Large intestine (tissue), 3 donors: ENCODE results near the gene TSTD1. TPM values are rescaled to one million over a fixed set of nuclear protein-coding genes. Genes with fewer than 3 reads are reported as not detected.
"Not testable (repeated sequence)": the region's sequence is repeated elsewhere in the genome, so short reads cannot be mapped to it uniquely, and the experiment has no call there.

Source experiments
- DNase-seq, 2 donors: peaks; one replicate each; pipeline versions ENCODE4 v3.0.0 to v3.0.0-alpha.2; 2013
- H3K27ac ChIP-seq: one replicate; pipeline ENCODE4 v1.5.1; 2013; ENCODE audit warnings: low read length
- H3K27me3 ChIP-seq: 2 replicates; pipeline ENCODE4 v1.6.1; 2013; ENCODE audit warnings: low read length; ENCODE audit not compliant: control insufficient read depth, insufficient read depth
- H3K36me3 ChIP-seq: 2 replicates; pipeline ENCODE4 v1.6.1; 2013; ENCODE audit warnings: low read length; ENCODE audit not compliant: control insufficient read depth, insufficient read depth
- H3K4me1 ChIP-seq: one replicate; pipeline ENCODE4 v1.6.1; 2013; ENCODE audit warnings: low read length; ENCODE audit not compliant: control insufficient read depth, insufficient read depth
- H3K4me3 ChIP-seq: one replicate; pipeline ENCODE4 v1.5.1; 2013; ENCODE audit warnings: low read length
- H3K9me3 ChIP-seq: one replicate; pipeline ENCODE4 v1.6.1; 2013; ENCODE audit warnings: mild to moderate bottlenecking, low read depth, low read length, moderate library complexity; ENCODE audit not compliant: control insufficient read depth
- WGBS: methylation state at CpG from one replicate; pipeline ENCODE4 v1.1.5; 2013; ENCODE audit warnings: low lambda C conversion rate; ENCODE audit not compliant: insufficient coverage; 5-methylcytosine and 5-hydroxymethylcytosine counted together
- polyA plus RNA-seq: library from polyadenylated mRNA; unstranded; fragments of 120-200 nt; gene quantifications from one replicate; pipeline ENCODE4 v1.2.1, GENCODE V29; 2013

Gene TSTD1
- polyA plus RNA-seq, 1 donor = 60.9 TPM

DNA sequence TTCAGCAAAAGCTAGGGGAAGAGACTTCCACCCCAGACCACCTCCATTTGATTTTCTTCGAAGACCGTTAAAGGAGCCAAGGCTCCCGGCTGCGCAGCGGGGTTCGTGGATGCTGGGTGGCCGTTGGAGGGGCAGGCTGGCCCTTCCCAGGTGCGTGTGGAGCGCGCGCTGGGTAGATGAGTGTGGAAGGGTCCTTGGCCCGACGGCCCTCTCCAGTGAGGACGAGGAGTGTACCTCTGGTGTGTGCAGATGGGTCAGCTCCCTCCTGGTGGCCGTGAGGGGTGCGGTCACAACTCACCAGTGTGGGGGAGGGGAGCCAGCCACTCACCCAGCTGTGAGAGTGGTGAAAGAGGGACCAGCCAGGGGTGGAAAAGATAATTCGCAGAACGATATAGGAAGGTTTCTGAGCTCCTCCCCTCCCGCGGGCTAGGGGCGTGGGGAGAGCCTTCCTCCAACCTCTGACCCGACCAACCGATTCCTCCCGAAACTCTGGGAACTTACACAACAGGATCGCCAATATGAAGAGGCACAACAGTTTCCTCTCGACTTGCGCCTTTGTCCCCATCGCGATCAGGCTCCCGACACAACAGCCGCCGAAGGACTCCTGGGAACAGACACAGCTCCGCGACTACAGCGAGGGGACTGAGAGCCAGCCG, 18.1 kb downstream of the TSTD1 start, which contains the start of gene F11R:
Gene F11R, minus strand, starts transcription at position 644 of the 656 bp plus-strand sequence. Its CDS starts 79 bp downstream, at position 565.
- DNase-seq = peak in 1 of 2 donors; percentile 62

DNA sequence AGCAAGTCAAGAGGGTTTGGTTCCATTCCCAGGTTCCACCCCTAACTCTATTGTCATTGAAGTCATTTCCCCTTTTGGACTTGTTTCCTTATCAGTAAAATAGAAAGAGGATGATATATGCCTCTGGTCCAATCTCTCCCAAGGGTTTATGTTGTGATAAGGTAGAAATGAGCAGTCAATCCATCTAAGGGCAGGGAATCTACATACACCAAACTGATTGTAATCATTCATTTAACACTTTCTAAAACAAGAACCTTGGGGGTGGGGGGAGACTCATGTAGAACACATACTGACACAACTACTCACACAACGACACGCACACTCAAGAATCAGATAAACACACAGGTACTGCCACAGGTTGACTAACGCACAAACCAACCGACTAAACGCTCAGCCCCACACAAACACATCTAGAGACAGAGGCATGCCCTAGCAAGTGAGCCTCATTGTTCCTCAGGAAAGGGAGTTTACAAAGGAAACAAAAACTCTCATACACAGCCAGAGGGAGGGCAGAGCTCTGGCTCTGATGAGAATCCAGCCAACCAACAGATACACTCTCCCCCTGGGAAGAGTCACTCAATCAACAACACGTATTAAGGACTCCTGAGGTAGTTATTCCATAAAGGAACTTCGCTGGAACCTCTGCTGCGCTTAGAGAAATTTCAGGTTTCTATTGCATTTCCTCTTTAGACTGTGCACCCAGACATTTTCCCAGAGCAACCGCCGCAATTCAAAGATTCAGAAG, 18.8 kb downstream of the TSTD1 start:
- H3K4me3 ChIP-seq = peak overlapping the region; percentile 70
- H3K9me3 ChIP-seq = no peaks in the 10 kb centered on the region
- H3K27ac ChIP-seq = peak overlapping the region; percentile 98
- WGBS = no CpG with 5 or more reads among the region's 10 CpGs
- peak; percentile 22 to 69 for DNase-seq
- H3K27me3 ChIP-seq = no peaks in the 10 kb centered on the region
- no peaks in the 10 kb centered on the region for H3K36me3 ChIP-seq
- H3K4me1 ChIP-seq = peaks cover 31% of the 10 kb centered on the region

More for the DNA sequence above, 18.1 kb downstream of the TSTD1 start, which contains the start of gene F11R:
- Histone ChIP-seq H3K27me3 (no peaks in the 10 kb centered on the region), H3K27ac (peak within 1 kb of the TSS; percentile 98), H3K36me3 (no peaks in the 10 kb centered on the region), H3K4me1 (peaks cover 28% of the 10 kb centered on the region), H3K9me3 (no peaks in the 10 kb centered on the region), H3K4me3 (peak within 1 kb of the TSS; percentile 70)
- WGBS = no CpG with 5 or more reads among the region's 36 CpGs

DNA sequence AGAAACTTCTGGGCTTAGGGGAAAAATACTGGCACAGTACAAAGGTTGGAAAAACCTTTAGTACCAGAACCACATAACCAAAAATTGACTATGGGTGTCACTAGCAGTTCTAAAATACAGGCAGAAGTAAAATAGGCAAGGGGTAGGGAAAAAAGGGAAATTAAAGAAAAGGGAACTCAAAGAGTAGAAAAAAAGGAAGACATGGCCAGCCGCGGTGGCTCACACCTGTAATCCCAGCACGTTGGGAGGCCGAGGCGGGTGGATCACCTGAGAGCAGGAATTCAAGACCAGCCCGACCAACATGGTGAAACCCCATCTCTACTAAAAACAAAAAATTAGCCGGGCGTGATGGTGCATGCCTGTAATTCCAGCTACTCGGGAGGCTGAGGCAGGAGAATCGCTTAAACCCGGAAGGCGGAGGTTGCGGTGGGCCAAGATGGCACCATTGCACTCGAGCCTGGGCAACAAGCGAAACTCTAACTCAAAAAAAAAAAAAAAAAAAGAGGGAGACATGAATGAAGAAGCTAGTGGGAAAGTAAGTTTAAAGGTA, 19.6 kb downstream of the TSTD1 start:
- not testable (repeated sequence) for DNase-seq, H3K9me3 ChIP-seq, H3K27me3 ChIP-seq, H3K36me3 ChIP-seq
- WGBS = 95% methylated on average over 8 of the region's 15 CpGs
- Histone ChIP-seq H3K4me1 (peaks cover 36% of the 10 kb centered on the region), H3K4me3 (peak overlapping the region; percentile 70), H3K27ac (peak overlapping the region; percentile 98)

DNA sequence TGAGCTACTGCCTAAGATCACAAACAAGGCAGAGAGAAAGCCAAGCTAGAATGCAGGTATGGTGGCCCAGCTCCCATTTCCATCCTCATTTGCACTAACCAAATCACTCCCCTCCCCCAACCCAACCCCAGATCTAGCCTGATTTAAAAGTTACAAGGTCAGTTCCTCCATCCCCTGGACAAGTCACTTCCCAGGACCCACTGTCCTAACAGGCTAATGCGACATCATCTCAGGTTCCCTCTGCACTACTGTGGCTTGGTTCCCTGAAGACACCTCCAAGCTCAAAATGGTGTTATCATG, 20.2 kb downstream of the TSTD1 start:
- Histone ChIP-seq H3K4me3 (peak overlapping the region; percentile 70), H3K4me1 (peaks cover 37% of the 10 kb centered on the region), H3K36me3 (no peaks in the 10 kb centered on the region), H3K27ac (peak overlapping the region; percentile 98), H3K9me3 (no peaks in the 10 kb centered on the region), H3K27me3 (no peaks in the 10 kb centered on the region)
- WGBS = no CpG with 5 or more reads among the region's 1 CpG
- no peak for DNase-seq

DNA sequence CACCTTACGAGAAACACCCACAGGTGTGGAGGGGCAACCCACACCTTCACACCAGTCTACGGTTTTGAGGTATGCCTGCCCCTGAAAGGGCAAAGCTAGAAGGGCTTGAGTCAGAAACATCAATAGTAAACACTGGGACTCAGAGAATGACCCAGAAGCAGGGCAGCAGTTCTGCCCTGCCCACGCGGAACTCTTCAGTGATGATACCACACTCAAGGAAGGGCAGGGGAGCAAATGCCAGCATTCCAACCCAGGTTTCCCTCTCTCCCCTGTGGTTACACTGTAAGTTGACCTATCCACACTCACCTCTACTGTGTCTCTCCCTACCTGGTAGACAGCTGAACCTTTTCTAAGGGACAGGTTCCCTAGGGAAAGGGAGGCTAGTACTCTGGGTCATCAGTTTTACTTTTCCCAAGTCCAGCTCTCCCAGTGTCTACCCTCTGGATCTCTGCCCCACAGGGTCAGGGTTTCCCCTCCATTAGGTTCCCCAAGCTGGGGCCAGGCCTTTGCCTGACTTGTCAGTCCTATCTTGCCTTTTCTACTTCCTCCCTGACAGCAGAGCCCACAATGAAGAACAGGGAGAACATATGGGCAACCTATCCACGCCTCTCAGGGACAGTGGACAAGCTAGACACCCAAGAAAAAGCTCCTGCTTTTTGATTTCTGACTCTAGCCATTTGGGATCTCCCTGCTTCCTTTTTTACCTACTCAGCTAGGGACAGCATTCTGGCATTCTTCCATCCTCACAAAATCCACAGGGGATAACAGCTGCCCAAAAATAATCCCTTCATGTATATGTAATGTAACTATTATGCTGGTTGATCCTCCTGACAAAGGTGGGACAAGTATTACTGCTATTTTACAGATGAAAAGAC, 20.8 kb downstream of the TSTD1 start:
- peak in 1 of 2 donors; percentile 51 for DNase-seq
- H3K27ac ChIP-seq = peak overlapping the region; percentile 98
- WGBS = 100% methylated on average over 1 of the region's 5 CpGs
- H3K4me1 ChIP-seq = peaks cover 43% of the 10 kb centered on the region
- H3K36me3 ChIP-seq = no peaks in the 10 kb centered on the region
- peak overlapping the region; percentile 8 for H3K4me3 ChIP-seq
- H3K9me3 ChIP-seq = no peaks in the 10 kb centered on the region
- no peaks in the 10 kb centered on the region for H3K27me3 ChIP-seq

DNA sequence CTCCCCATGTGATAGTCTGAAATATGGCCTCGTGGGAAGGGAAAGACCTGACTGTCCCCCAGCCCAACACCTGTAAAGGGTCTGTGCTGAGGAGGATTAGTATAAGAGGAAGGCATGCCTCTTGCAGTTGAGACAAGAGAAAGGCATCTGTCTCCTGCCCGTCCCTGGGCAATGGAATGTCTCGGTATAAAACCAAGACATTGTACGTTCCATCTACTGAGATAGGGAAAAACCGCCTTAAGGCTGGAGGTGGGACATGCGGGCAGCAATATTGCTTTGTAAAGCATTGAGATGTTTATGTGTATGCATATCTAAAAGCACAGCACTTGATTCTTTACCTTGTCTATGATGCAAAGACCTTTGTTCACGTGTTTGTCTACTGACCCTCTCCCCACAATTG, 21.6 kb downstream of the TSTD1 start:
- H3K27me3 ChIP-seq, H3K9me3 ChIP-seq, H3K4me3 ChIP-seq, H3K36me3 ChIP-seq, DNase-seq: not testable (repeated sequence)
- no CpG with 5 or more reads among the region's 7 CpGs for WGBS
- Histone ChIP-seq H3K27ac (peak overlapping the region; percentile 98), H3K4me1 (peaks cover 49% of the 10 kb centered on the region)

DNA sequence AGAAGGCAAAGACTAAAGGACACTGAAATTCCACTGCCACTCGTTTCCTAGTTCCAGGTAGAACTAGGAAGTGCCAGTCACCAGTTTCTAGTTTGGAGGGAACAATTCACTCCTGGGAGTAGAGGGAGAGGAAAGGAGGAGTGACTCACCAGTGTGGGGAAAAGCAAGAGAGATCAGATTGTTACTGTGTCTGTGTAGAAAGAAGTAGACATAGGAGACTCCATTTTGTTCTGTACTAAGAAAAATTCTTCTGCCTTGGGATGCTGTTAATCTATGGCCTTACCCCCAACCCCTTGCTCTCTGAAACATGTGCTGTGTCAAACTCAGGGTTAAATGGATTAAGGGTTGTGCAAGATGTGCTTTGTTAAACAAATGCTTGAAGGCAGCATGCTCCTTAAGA, 22.1 kb downstream of the TSTD1 start:
- H3K36me3 ChIP-seq, H3K4me3 ChIP-seq, H3K27me3 ChIP-seq, H3K9me3 ChIP-seq: not testable (repeated sequence)
- peaks cover 52% of the 10 kb centered on the region for H3K4me1 ChIP-seq
- DNase-seq = peak; percentile 40 to 78
- no CpG with 5 or more reads among the region's 1 CpG for WGBS
- peak overlapping the region; percentile 99 for H3K27ac ChIP-seq

DNA sequence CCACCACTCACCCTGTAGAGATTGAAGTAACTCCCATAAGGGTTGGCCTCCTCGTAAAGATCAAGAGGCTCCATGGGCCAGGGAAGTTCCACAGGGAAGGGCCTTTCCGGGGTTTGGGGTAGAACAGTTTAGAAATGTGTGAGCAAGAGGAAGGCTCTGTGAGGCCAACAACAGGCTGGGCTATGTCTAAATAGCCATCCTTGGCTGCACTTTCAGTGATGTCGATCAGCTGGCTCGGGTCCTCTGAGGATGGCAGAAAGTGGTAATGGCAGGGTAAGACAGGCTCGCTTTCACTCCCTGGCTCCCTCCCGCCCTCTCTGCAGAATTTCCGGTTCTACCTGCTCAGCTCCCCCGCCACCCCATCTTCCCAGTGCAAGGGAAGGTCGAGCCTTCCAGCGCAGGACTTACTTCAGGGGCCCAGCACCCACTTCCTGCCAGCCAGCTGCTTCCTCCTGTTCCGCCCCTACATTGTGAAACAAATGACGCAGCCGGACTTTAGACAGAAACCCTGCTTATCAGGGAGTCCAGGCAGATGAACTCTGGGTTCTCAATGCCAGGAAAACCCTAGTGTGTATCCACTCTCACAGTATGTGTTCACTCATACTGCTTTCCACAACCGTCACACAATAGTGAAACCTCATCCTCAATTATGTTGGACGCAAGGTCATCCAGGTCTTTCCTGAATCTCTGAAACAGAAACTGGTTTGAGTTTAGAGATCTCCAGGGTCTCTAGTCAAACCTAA, 25.1 kb downstream of the TSTD1 start:
- H3K36me3 ChIP-seq = no peaks in the 10 kb centered on the region
- H3K4me3 ChIP-seq = peak overlapping the region; percentile 6
- H3K27me3 ChIP-seq = no peaks in the 10 kb centered on the region
- no CpG with 5 or more reads among the region's 15 CpGs for WGBS
- DNase-seq = peak; percentile 99 to 100
- H3K27ac ChIP-seq = peak overlapping the region; percentile 99
- H3K4me1 ChIP-seq = peaks cover 48% of the 10 kb centered on the region
- H3K9me3 ChIP-seq = no peaks in the 10 kb centered on the region

DNA sequence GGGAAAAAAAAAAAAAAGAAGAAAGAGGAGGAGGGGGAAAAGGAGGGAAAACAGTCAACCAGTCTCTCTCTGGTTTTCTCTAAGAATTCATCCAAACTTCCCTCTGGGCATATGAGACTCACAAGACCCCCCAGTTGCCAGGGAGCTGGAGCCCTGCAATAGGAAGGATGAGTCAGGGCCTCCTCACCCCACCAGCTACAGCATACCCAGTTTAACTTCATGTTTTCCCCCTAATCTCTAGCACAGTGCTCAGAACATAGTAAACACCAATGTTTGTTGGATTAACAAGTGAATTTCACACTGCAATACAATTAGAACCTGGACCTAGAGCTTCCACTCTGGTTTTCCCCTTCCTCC, 25.7 kb downstream of the TSTD1 start:
- no peaks in the 10 kb centered on the region for H3K36me3 ChIP-seq
- H3K9me3 ChIP-seq = no peaks in the 10 kb centered on the region
- H3K4me3 ChIP-seq = no peak overlapping the region
- H3K4me1 ChIP-seq = peaks cover 42% of the 10 kb centered on the region
- peak overlapping the region; percentile 99 for H3K27ac ChIP-seq
- no peak for DNase-seq
- no peaks in the 10 kb centered on the region for H3K27me3 ChIP-seq

DNA sequence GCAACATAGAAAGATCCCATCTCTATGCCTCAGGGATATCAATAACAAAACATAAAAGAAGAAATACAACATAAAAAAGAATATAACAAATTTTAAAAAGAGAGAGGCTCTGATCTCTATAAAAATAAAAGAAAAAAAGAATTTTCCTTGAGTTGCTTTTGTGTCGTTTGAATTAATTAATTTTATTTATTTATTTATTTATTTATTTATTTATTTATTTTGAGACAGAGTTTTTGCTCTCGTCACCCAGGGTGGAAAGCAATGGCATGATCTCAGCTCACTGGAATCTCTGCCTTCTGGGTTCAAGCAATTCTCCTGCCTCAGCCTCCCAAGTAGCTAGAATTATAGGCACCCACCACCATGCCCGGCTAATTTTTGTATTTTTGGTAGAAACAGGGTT, 26.3 kb downstream of the TSTD1 start:
- Histone ChIP-seq H3K9me3 (no peaks in the 10 kb centered on the region), H3K27ac (peak overlapping the region; percentile 99), H3K4me3 (no peak overlapping the region), H3K27me3 (no peaks in the 10 kb centered on the region), H3K36me3 (no peaks in the 10 kb centered on the region), H3K4me1 (peaks cover 37% of the 10 kb centered on the region)
- 86% methylated on average over 1 of the region's 3 CpGs for WGBS
- DNase-seq = no peak
